Activated CD4-positive, CD25-positive, alpha-beta regulatory T cell (primary cell): ENCODE results near the gene GRB10.

Experiments
- DNase-seq, 4 experiments: peaks; one replicate each; lab custom pipeline; 2025; lab: John Stamatoyannopoulos, UW

The GRB10 gene

DNA sequence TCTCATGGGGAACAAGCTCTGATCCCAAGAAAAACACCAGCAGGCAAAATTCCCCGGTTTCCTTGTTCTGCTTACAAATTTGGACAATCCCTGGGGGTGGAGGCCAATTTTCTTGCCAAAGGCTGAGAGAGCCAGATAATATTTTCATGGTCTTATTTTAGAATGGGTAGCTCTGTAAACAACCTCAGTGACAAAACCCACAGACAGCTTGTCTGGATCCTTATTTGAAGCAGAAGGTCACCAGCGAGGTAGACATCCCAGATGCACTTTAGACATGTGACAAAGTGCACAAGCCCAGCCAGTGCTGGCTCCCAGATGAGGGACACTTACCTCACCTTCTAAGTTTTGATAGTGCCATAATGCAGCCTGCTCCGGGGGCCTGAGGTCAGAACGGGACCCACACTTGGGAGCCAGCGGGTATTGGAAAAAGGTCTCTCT, 114.9 kb downstream of the GRB10 start:
- DNase-seq = no peak

DNA sequence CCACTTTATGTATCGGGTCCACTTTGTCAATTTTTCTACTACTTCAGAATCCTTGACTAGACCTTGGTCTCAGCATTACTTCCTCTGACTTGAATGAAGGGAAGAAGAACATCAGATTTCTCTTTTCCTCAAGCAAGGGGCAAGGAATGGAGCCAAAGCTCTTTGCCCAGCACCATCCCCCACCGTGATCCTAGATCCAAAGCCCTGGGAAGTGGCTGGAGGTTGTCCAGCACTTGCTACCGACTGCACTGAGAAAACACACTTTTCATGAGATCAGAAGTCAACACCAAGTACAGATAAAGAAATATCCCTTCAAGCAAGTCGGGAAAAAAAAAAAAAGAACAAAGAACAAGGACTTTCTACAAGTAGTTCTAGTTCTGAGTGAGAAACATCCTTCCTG, 115.4 kb downstream of the GRB10 start:
- no peak for DNase-seq

DNA sequence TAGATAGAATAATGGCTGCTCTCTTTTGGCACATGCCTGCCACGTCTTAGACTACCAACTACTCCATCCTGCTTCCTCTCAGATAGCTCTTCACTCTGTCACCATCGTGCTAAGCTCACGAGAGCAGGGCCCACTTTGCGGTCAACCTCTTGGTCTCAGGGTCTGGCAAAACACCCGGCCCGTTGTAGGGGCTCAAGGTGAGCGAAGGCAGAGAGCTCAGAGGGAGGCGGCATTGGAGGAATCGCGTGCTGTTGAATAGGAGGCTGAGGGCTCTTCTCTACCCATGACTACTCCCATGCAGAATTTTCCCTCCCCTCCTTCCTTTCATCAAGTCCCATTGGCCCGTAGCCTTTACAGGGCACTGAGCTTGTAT, 116.6 kb downstream of the GRB10 start:
- DNase-seq = no peak

DNA sequence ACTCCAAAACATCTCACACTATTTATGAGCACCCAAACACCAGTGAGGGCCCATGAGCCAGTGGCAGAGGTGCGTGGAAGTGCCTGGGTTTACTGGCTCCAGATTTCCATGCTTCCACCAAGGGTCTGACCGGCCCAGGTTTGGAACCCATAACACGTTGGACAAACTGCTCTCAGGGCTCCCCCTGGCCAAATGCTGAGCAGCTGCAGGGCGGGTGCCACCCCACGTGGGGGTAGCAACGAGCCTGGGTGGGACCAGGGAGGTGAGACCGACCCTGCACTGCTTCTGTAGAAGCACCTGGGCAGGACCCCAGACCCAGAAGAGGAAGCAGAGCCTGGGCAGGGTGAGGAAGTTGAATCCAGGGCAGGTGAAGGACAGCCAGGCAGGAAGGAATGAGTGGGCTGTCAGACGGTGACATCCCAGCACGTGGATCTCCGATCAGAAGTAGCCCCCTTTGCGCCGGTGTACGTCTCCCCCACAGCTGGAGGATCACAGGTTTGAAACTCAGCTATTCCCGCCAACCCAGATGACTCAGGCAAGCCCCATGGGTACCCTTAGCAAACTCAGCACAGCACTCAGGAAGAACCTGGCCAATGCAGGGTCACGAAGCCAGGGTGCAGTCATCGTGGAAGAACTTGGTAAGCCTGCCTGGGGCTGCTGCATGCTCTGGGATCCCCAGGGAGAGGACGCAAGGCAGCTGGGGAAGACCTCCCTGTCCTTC, 117.1 kb downstream of the GRB10 start:
- DNase-seq = no peak

DNA sequence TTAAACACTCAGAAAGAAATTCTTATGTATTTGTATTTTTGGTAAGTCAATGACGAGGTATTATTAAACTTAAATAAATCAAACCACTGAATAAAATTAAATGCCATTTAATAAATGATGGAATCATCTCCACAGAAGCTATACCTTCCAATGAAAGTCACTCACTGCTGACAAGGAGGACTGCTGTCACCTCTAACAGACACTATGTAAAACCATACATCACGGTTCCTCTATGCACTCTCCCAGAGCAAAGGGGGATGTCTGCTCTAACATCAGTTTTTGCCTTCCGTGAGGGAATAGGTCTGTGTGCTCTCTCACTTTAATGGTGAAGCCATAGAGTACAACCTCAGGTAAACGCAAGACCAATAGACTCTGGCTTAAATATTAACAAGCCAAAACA, 117.8 kb downstream of the GRB10 start:
- DNase-seq = no peak

DNA sequence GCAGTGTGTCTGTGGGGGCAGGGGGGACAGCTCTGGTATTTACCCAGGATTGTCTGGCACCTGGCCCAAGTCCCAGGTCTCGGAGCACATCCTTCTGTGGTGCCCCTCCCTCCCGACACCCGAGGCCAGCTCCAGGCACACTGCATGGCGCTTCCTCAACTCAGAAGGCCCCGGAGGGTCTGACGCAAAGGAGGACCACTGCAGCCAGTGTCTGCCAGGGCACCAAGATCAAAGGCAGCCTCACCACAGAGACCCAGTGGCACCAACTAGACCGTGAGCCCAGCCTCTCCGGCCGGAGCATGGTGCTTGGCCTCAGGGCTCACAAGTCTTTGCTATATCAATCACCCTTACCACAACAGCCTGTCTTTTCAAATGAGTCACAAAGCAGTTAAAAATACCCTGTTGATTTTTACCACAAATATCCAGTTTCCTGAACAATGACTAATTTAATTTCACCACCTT, 118.2 kb downstream of the GRB10 start:
- no peak for DNase-seq

DNA sequence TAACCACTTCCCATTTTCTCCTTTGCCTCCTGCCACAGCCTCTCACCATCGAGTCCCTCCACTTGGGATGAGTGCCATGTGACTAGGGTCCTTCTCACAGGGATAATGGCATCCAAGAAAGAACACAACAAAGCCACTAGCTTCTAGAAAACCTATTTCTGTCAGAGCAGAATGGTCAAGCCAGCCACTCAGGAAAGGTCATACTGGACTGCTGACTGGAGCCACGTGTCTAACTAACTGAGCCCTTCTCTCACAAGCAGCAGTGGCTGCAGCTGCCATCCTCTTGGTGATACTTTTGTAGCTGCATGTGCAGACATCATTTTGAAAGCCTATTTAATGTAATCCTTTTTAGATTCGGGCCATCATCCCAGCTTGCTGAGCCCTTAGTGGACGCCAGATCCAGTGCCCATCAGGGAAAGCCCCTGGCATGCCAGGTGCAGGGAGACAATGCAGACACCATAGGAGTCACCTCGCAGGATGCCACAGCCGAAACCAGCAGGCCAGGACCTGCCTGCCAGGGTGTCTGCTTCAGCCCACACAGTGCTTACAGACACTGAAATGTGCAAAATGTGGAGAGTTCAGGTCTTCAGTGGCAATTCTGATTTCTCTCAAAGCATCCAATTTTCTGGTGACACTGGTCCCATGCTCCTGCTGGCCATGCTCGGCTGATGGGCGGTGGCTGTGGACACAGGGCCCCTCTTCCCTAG, 119.1 kb downstream of the GRB10 start:
- DNase-seq = no peak

DNA sequence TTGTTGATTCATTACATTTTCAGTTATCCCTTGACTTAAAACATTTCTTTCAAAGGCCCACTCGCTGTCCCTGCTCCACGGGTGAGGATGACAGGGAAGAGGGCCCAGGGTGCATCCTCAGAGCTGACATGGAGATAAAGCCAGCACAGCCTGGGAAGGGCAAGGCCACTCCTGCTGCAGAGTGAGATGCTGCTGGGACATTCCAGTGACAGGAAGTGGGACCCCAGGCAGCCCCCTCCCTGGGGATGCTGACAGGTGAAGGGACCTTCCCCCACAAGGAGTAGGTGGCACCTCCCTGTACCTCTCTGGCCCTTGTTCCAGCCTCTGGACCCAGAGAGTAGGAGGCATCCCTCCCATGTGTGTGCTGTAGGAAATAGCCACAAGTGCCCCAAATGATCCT, 119.7 kb downstream of the GRB10 start:
- DNase-seq = no peak

DNA sequence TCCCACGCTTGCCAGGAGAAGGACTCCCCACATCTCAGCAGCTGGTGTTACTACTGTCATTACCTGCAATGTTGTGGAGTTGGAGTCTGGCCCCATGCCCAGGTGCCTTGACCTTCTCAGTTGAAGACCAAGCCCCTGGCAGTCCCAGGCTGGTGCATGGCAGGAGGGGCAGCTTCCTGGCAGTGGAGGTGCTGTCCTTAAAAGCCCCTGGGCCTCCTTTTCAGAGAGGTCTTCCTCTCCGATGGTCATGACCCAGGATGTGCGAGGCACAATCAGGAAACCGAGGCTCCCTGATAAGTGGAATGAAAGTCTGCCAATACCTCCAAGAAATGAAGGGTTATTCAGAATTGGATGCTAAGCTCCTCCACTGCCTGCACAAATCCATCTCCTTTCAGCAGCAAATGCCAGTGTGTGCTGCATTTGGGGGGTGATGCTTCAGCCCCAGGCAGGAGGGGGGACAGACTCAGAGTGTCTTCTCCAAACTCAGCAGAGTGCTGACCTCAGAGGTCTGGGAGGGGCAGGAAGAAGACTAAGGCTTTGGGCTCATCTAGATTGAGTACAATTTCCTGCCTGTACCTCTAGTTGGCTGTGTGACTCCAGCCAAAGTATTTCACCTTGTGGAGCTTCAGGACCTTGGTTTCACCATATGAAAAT, 120.5 kb downstream of the GRB10 start:
- no peak for DNase-seq

DNA sequence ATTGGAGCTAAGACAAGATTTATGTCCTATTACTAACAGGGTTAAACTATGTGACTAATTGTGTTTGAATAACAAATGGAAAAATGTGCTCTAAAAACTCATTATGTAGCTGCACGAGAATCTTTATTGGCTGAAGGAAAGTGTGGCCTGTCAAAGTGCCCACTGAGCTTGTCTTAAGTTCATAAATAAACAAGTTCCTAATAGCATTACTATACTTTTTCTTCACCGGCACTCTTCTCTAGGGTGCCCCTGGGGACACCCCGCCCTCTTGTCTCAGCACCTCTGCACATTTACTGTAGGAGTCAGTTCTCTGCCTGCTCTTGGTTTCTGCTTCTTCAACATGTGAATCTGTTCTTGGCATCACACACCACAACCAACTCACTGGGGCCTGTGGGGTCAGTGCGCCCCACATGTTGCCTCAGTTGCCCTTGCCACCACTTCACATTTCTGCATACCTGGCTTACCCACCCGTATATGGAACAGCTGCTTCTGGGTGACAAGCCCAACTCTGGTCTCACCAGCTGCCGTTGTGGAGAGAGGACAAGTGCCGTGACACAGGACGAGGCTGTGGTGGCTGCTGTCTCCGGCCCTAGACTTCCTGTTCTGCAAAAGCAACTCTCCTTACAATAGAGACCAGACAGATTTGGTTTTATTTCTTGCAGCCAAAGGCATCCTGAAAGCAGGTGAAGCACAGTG, 121.2 kb downstream of the GRB10 start:
- no peak for DNase-seq

DNA sequence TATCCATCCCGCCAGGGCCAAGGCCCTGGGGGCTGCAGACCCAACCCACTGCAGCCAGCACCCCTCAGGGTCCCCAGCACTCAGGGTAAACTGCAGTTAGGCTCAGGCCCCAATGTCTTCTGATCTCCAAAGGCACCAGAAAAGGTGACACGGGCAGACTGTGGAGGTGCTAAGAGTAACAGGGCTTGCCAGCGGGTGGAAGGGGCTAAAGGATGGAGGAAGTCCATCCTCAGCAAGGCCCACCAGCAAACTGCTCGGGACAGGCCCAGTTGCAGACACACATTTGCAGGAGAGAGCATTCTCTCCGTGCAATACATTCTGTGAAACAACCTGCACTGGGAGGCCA, 121.9 kb downstream of the GRB10 start:
- no peak for DNase-seq

DNA sequence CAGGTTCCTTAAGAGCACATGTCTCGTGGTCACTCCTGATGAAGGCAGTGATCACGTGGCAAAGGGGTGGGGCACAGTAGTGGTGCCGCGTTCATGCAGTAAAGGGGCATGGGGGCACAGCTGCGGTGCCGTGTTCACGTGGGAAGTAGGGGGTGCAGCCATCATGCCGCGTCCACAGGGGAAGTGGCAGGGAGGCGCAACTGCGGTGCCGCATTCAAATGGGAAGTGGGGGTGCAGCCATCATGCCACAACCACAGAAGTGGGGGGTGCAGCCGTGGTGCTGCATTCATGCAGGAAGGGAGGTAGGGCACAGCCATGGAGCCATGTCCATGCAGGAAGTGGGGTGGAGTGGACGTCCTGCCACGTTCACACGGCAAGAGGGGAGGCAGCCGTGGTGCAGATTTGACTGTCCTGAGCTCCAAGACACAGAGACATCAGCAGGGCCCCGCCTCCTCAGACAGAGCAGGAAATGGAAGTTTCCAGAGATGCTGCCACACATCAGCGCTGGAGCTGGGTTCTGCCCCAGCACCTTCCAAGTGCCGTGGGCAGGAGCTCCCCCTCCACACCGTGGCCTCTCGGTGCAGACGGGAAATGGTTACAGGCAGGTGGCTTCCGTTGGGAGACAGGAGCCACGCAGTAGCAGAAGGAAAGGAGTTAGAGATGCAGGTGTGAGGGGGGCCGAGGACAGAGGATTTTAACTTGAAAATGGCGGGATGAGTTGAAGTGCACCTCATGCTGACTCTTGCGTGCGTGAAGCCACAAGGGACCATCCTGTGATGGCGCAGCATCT, 122.5 kb downstream of the GRB10 start:
- peak in 1 of 4 experiments; percentile 10 for DNase-seq

DNA sequence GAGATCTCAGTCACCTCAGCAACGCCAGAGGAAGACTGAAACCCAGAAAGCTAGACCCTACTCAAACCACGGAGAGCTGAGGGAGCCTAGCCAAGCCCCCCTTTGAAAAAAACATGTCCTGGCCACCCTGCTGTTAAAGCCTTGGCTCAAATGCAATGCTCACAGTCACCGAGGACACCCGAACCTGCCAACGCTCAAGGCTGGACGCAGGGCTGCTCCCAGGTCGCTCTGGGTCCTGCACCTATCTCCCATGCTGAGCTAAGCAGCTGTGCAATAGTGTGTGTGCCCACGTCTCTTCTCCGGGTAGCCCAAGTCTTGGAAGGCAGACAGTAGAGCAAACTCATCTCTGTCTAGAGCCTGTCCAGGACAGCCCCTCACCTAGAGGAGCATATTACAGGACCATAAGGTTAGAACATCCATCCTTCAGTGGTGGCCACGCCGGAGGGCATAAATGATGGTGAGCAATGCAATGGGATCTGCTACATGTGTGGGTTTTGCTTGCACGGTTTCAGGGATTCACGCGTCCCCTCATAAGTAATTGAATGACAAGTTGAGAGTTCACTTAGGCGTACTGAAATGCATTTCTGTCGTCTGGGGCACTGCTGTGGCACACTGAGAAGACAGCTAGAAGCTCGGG, 123.2 kb downstream of the GRB10 start:
- DNase-seq = no peak

DNA sequence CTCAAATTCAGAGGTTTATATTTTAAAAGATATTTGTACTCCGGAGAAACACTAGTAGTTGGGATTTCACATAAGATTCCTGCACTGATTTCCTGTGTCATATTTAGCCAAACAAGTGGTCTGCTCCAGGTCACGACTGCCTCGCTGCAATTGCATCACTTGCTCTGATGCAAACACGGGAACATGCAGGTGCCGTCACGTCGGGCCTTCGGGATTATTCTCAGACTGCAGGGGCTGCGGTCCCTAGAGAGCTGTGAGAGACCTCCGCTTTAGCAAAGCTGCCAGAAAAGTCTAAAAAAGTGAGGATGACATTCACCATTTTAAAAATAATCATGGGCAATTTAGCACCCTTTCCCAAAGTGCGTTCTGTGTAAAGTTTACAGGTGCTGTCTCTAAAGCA, 124.0 kb downstream of the GRB10 start:
- DNase-seq = no peak

DNA sequence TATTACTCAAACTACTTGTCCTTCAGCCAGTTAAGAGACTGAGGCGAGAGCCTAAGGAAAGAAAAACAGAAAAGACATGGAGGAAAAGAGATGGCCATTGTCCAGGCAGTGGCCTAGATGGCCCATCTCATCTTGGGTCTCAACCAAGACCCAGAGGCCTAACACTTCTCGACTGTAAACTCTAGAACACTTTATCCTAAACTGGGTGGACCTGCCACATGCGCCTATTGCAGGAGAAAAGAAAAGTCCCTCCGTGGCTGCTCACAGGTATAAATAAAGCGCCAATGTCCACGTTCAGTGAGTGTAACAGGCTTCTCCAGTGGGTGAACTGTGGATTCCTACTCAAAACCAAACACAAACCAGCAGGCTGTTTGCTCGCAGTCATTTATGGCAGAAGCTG, 124.8 kb downstream of the GRB10 start:
- DNase-seq = no peak

DNA sequence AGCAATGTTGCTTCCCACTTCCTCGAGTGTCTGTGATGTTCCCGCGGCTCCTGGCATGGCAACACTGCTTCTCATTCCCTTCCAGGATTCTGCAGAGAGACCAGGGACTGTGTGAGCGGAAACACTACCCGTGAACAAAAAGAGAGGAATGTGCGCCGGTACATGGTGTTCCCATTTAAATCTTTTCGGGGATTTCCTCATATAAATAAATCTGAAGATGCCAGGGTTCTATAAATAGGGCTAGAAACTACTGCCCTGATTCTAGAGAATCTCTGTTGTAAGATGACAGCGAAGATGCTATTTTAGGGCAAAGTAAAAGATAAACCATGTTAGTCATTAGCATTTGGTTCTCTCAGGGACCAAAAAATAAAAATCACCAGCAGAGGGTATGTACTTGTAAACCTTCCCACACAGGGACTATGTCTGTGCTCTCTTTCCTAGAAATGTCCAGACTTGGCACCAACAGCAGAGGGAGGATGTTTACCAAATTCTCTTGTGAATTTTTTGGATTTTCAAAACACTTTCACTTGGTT, 125.3 kb downstream of the GRB10 start:
- DNase-seq = no peak

DNA sequence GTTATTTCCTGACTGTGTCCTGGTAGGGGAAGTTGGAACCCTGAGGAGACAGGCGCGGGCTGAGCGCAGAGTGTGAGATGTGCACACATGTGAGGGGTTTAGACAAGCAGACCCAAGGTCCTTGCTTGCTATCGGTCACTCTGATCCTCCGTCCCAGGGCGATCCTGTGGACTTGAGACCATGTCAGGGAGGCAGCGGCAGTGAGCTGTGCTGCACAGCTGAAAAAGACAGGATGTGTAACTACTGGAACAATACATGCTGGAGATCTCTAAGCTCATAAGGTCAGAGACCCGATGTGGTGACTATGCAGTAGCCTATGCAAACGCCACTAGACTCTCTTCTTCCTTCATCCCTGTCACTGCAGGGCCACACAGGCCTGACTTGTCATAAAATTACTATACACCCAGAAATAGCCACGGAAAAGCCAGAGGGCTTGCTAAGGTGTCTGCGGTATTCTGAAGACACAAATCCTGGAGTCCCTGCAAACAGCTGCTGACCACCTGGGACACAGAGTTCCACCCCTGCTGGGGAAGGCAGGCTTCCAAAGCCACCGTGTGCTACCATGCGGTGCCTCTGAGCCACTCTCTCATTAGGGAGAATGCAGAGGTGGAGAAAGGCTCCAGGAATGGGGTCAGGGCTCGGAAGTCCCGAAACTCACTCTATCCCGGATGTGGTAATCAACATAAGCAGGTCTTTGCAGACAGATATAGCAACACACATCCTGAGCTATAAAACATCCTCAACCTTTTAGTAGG, 126.4 kb downstream of the GRB10 start:
- no peak for DNase-seq

DNA sequence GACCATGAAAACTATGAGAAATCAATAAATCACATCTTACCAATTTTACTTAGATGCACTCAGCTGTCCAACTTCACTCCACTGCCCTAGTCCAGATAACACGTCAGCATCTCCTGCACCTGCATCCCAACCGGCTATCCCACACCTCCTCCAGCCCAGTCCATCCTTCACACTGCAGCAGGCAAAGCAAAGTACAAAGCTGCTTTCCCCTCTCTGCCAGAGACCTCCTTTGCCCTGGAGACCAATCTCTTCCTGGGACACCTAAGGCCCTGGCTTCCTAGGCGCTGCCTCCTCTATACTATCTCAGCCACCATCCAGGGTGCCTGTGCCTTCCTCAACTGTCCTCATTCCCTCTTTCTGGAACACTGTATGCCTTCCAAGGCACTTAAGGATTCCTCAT, 127.2 kb downstream of the GRB10 start:
- no peak for DNase-seq

DNA sequence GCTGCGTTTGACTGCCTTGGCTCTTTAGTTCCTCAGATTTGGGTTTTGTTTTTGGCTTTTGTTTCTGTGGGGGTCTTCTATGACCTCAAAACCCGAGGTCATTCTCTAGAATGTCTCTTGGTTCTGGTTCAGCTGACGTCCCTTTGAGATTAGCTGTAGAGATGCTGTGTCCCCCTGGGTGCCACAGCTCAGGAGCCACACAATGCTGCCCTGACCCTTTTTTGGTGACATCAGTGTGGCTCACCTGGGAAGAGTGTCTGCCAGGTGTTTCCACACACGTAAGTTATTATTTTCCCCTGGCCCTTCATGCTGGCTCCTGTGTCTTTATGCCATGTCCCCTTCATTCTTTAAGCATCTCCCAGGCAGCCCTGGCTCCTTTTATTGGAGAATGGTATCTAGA, 127.7 kb downstream of the GRB10 start:
- no peak for DNase-seq

DNA sequence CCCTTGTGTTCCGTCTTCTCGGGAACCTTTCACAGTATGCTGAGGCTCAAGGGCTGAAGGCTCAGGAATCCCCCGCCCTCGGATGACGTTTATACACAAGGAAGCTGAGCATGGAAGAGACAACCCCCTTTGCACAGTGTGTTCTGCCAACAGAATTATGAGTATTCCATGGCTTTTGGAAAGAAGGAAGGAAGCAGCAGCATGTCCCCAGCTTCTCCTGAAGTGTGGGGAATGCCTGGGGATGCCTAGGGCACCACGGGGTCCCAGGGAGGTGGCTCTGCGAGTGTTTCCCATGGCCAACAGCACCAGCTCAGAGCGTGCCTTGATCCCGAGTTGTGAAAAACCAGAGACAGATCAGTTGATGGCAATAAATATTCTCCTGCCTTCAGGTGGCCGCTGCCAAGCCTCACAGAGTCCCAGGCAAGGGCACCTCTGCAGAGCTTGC, 128.7 kb downstream of the GRB10 start:
- DNase-seq = no peak
